ENCODE results near the gene MAVS.
"Not testable (repeated sequence)": the region's sequence is repeated elsewhere in the genome, so short reads cannot be mapped to it uniquely, and the experiment has no call there.

MAVS gene

GRCh38 chr20:3857405-3857804 lies 10.8 kb downstream of the MAVS start:
- no peak for DNase-seq

GRCh38 chr20:3858689-3859088 lies 12.1 kb downstream of the MAVS start:
- DNase-seq = no peak

- DNase-seq = no peak
Measured at GRCh38 chr20:3861191-3861590, 14.6 kb downstream of the MAVS start.

GRCh38 chr20:3862333-3862732 lies 15.7 kb downstream of the MAVS start:
- DNase-seq = no peak

- DNase-seq = no peak
Measured at GRCh38 chr20:3863317-3863716, 16.7 kb downstream of the MAVS start.

- DNase-seq = no peak
Measured at GRCh38 chr20:3864518-3864917, 17.9 kb downstream of the MAVS start.

- DNase-seq = no peak
Measured at GRCh38 chr20:3865152-3865886, 18.7 kb downstream of the MAVS start.

- DNase-seq = no peak
Measured at GRCh38 chr20:3865887-3866407, 19.3 kb downstream of the MAVS start.

- no peak for DNase-seq
Measured at GRCh38 chr20:3866464-3866863, 19.8 kb downstream of the MAVS start.

- no peak for DNase-seq
Measured at GRCh38 chr20:3867802-3868201, 21.2 kb downstream of the MAVS start.

- DNase-seq = no peak
Measured at GRCh38 chr20:3869839-3870634, 23.4 kb downstream of the MAVS start.

GRCh38 chr20:3871550-3872265 lies 25.1 kb downstream of the MAVS start:
- no peak for DNase-seq

- no peak for DNase-seq
Measured at GRCh38 chr20:3873507-3873906, 26.9 kb downstream of the MAVS start.

- no peak for DNase-seq
Measured at GRCh38 chr20:3874194-3874844, 27.7 kb downstream of the MAVS start.

- DNase-seq = no peak
Measured at GRCh38 chr20:3875378-3875974, 28.8 kb downstream of the MAVS start.

- no peak for DNase-seq
Measured at GRCh38 chr20:3876000-3876399, 29.4 kb downstream of the MAVS start.

- DNase-seq = no peak
Measured at GRCh38 chr20:3876676-3877075, 30.0 kb downstream of the MAVS start.

GRCh38 chr20:3878921-3879274 lies 32.3 kb downstream of the MAVS start:
- DNase-seq = not testable (repeated sequence)

GRCh38 chr20:3885715-3886114 lies 39.1 kb downstream of the MAVS start:
- DNase-seq = no peak

GRCh38 chr20:3887876-3888620 lies 41.4 kb downstream of the MAVS start:
- DNase-seq = no peak

GRCh38 chr20:3888622-3889488 lies 42.2 kb downstream of the MAVS start, which contains the start of gene PANK2:
Gene PANK2, plus strand, starts transcription at chr20:3889387.
- DNase-seq = peak; percentile 96
